GM21423 (cell line): ENCODE measurements around the gene SEC24B.

ENCODE experiments used
- ATAC-seq: cut with Tn5 transposase; IDR thresholded peaks from one replicate; pipeline ENCODE4 v1.9.1; 2021; ENCODE audit warnings: mild to moderate bottlenecking, moderate library complexity; ENCODE audit not compliant: unreplicated experiment

The SEC24B gene

DNA sequence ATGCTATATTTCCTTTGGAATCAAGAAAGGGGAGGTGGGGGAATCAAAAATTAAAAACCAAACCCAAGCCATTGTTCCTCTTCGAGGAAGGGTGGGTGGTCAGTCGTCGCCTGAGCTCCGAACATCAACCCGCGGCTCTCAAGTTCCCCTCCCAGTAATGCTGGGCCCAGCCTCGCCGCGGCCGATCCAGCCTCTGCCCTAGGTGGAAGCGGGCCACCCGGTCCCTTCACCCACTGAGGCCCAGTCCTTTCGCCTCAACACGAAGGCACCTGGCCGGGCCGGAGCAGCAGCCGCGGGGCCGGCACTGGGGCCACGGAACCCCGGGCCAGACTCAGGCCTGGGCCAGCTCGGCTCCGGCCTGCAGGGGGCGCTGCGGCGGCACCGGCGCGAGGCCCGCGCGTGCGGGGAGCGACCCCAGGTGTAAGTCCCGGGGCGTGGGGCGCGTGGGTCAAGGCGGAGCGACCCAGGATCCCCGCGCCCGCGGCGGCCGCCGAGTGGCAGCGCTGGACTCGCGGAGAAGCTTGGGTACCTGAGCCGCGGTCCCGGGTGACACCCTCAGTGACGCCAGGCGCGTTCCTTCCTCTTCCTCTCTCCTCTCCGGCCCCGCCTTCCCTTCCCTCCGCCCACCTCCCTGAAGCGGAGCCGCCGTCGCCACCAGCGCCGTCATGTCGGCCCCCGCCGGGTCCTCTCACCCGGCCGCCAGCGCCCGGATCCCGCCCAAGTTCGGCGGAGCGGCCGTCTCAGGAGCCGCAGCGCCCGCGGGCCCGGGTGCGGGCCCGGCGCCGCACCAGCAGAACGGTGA lies at the start of gene SEC24B:
TSS of gene SEC24B (plus strand) at position 611 of the 802 bp plus-strand sequence. CDS start at position 666, 55 bp downstream.
- ATAC-seq, result peak; percentile 91

GRCh38 chr4:109383823-109384222 lies 49.8 kb upstream of the SEC24B start:
- no peak for ATAC-seq

GRCh38 chr4:109385260-109385659 lies 48.4 kb upstream of the SEC24B start:
- no peak for ATAC-seq

- peak; percentile 66 for ATAC-seq
These were observed 44.1 kb upstream of the SEC24B start for GRCh38 chr4:109389369-109390114.

DNA sequence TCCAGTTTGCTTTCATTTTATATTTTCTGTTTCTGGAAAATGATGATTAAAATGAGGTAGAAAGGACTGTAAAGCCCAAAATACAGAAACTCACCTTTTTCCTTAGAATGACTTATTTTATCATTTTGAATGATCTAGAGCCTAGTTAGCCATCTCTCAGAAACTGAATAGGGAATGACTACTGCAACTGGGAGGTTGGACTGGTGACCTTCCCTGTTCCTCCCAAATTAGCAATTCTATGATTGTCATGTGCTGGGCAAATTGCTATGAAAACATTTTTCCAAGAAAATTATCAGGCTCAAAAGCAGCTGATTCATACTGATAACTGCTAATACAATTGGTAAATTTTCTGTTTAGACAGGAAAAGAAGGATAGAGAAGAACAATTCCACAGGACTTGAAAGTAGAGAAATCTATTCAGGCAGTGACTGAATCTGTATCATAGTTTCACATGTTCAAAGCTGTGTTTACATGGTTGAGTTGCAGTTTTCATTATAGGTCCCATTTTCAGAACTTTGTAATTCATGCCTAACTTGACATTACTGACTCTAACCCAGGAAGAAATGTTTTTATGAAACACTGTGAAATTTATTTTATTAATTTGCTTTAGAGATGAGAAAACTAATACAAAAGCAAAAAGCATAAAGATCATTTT lies 43.4 kb upstream of the SEC24B start:
- no peak for ATAC-seq

DNA sequence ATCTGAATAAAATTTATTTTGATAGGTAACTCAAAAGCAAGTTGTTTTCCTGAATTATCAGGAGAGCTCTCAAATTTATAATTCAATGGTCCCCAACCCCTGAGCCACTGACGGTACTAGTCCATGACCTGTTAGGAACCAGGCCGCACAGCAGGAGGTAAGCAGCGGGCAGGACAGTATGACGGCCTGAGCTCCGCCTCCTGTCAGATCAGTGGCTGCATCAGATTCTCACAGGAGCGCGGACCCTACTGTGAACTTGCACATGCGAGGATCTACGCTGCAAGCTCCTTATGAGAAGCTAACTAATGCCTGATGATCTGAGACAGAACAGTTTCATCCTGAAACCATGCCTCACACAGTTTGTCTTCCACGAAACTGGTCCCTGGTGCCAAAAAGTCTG lies 37.9 kb upstream of the SEC24B start:
- ATAC-seq, result no peak

DNA sequence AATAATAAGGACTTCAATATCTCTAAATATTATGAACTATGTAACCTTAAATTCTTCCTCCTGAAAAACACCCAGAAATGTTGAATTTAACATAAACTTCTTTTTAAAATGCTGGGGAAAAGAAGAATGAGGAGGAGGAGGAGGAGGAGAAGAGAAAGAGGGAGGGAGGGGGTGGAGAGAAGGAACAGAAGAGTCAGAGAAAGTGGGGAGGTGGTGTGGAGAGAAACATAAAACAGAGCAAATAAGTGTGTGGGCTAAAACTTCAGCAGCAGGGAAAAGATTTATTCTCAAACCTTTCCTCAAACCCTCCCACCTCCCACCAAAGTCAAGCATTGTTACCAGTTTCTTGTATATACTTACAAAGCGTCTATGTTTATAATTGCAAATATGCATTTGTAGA lies 34.7 kb upstream of the SEC24B start:
- no peak for ATAC-seq

DNA sequence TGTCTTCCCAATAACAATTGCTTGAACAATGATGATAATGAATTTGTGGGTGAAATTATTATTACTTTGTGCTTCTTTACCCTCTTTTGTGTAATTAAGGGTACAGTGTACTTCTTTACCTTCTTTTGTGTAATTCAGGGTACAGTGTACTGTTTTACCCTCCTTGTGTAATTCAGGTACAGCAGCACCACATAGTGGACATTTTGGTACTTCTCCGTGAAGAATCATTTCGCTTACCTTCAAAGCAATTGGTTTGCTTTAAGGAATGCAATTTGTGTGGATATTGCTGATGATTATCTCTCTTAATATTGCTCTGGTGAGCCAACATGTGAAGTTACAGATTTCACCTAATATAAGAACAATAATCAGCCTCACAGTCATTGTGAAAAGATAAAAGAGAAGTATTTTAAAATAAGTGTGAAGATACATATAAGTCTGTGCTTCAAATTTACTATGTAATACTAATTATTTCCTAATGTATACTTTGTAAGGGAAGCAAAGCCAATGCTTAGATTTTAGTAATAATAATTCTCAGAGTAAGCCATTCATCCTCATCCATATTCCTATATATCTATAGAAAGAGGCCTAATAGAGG lies 27.2 kb upstream of the SEC24B start:
- peak; percentile 87 for ATAC-seq

DNA sequence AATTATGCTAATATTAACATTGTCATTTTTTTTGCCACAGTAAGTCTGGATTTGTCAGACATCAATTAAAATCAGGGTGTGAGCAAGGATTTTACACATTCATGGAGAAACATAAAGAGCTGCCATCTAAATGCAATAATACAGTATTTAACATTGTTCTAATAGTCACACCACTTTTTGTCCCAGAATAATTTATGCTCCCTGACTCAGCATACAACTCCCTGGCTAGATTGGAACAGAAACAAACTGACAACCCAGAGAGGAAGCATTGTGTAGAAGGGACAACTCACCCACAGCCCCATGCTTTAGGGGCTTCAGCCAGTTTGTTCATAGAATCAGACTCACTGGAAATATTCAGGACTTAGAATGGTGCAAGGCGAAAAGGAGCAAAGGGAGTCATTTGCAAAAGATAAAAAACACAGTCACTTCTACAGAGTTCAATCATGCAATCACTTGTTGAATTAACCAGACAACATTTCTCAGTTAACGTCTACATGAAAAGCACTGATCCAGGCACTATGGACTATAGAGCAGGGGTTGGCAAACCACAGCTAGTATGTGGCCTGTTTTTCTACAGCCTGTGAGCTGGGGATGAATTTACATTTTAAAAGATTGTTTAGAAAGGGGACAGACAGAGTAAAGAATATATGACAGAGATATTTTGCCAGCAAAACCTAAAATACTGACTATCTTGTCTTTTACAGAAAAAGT lies 26.4 kb upstream of the SEC24B start:
- ATAC-seq, result no peak

- ATAC-seq, result no peak
These were observed 24.9 kb upstream of the SEC24B start for GRCh38 chr4:109408711-109409110.

GRCh38 chr4:109410226-109410625 lies 23.4 kb upstream of the SEC24B start:
- no peak for ATAC-seq

- ATAC-seq, result no peak
These were observed 22.8 kb upstream of the SEC24B start for GRCh38 chr4:109410776-109411175.

DNA sequence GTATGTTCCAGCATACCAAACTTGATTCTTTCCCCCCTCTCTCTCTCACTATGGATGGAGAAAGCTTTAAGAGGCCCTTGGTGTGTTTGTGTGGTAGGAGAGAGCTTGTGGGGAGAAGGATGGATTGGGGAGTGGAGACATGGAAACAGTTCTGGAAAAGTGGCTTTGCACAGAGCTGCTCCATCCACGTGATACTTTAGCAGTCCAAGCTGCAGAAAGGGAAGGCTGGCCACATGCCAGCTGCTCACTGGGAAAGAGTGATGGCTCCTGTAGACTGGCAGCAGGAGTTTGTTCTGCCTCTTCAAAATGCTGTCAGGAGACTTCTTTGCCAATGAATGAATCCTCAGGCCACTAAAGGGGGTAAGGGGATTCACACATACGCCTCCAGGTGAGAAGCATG lies 21.7 kb upstream of the SEC24B start:
- no peak for ATAC-seq

GRCh38 chr4:109412776-109413175 lies 20.8 kb upstream of the SEC24B start:
- ATAC-seq, result no peak

DNA sequence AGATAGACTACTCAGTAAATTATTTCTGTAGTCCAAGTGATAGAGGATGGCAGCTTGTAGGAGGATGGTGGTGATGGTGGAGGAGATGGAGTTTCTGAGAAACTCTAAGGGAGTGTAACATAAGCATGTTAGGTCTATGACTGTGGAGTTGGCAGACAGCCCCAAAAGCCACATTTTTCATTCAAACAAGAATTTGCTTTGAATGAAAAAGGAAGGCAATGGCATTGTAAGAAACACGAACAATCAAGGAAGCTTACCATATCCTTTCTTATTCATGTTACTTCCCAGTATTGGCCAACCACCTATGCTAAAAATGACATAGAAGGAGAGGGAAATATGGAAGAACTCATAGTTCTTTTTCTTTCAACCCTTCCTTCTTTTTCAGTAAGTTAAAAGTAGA lies 18.7 kb upstream of the SEC24B start:
- ATAC-seq, result no peak

DNA sequence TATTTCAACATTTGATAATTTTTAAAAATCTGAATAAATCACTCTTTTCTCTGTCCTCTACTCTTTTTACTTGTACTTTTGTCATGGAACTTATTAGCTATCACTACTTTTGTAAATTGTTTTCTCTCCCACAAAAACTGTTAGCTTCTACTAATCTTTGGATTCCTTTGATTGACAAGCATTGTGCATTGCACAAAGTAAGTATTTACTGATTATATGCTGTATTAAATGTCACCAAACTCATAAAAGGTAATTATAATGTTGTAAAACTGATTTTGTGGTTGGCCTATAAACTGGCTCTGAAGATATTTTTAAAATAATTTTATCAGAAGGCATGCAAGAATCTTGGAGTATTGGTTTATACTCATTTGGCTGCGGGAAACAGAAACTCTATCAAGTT lies 15.0 kb upstream of the SEC24B start:
- ATAC-seq, result no peak

DNA sequence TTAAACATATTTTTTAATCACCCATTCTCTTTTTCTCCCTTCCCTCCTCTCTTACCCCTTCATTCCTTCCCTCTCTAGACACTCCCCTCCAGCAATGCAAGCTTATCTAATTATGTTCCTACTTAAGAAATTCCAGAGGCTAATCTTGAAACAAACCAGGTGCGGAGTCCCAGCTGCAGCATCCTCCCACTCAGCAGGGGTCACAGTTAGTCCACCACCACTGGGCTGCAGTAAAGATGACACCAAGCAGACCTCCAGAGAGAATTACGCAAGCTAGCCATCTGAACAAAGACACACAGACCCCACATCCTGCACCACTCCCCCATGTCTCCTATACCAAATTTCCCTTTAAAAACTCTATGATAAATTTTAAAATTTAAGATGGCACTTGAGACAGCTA lies 13.9 kb upstream of the SEC24B start:
- ATAC-seq, result no peak

DNA sequence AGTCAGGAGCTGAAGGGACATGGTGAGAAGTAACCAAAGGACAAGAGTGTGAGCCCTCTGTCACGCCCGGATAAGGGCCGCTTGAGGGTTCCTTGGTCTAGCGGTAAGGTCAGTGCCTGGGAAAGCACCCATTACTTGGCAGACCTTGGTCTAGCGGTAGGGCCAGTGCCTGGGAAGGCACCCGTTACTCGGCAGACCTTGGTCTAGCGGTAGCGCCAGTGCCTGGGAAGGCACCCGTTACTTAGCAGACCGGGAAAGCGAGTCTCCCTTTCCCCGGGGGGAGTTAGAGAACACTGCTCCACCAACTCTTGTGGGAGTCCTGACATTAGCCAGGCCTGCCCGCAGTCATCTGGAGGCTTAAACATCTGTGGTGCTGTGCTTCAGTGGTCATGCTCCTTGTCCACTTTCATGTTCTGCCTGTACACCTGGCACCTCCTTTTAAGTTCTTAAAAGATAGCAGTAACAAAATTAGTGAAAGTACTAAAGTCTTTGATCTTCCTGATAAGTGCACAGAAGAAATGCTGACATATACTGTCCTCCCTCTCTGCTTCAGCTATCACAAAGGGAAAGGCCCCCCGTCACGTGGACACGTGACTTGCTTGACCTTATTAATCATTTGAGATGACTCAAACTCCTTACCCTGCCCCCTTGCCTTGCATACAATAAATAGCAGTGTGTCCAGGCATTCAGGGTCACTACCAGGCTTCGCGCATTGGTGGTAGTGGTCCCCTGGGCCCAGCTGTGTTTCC lies 9.3 kb upstream of the SEC24B start:
- ATAC-seq, result no peak

GRCh38 chr4:109425405-109425804 lies 8.2 kb upstream of the SEC24B start:
- ATAC-seq, result no peak

GRCh38 chr4:109429545-109429944 lies 4.1 kb upstream of the SEC24B start:
- no peak for ATAC-seq
